ENCODE data around the gene CACNA1S.

GRCh38 chr1:201111156-201111555 lies 1.1 kb downstream of the CACNA1S start:
- no peak for TF ChIP-seq EZH2 (IDR thresholded peaks at IDR 0.05; ENCODE audit: insufficient read depth, poor library complexity, severe bottlenecking)
- TF ChIP-seq EZH2phosphoT487 (IDR thresholded peaks at IDR 0.05; ENCODE audit: insufficient read depth, low read depth), result no peak

All from GM23248 (cell line).